Caco-2 (cell line): ENCODE data around the gene FBXO24. TPM values are rescaled to one million over a fixed set of nuclear protein-coding genes. Genes with fewer than 3 reads are reported as not detected.

Source experiments
- BruUV-seq: library from RNA; stranded (reverse); fragments of 400-500 nt; replicated peaks from 2 replicates; lab custom pipeline; 2021; lab: Mats Ljungman, UMichigan
- CTCF ChIA-PET: fragments of 300-600 bp; sonication (Branson Sonifier 250); formaldehyde crosslinking; loops from one replicate; lab custom pipeline; 2022; ENCODE audit warnings: antibody characterized with exemption; lab: Charles Lee
- POLR2A ChIA-PET: fragments of 300-600 bp; sonication (Branson Sonifier 250); formaldehyde crosslinking; loops from one replicate; lab custom pipeline; 2022; ENCODE audit warnings: antibody characterized with exemption; lab: Charles Lee
- DNase-seq, 2 experiments: peaks; one replicate each; pipeline versions ENCODE4 v3.0.0 to v3.0.0-alpha.2; 2020 to 2022
- H3K27me3 ChIP-seq: replicated peaks from 2 replicates; pipeline ENCODE4 v1.6.0; 2011; ENCODE audit warnings: low read length; ENCODE audit not compliant: control insufficient read depth, insufficient read depth
- H3K36me3 ChIP-seq: 2 replicates; pipeline ENCODE4 v1.5.1; 2011; ENCODE audit warnings: low read length; ENCODE audit not compliant: control insufficient read depth, insufficient read depth
- H3K4me1 ChIP-seq: fragments of 250-450 bp; sonication (Bioruptor Pico); 2 replicates; pipeline ENCODE4 v1.5.1; 2020; ENCODE audit warnings: mild to moderate bottlenecking
- H3K4me3 ChIP-seq: 2 replicates; pipeline ENCODE4 v1.5.1; 2011; ENCODE audit warnings: low read depth, mild to moderate bottlenecking, control low read depth, low read length
- H3K9me3 ChIP-seq: fragments of 250-450 bp; sonication (Bioruptor Pico); 2 replicates; pipeline ENCODE4 v1.5.1; 2020; ENCODE audit warnings: mild to moderate bottlenecking, moderate library complexity
- H3K27ac Mint-ChIP-seq: one replicate; pipeline ENCODE4 v1.8.0; 2022; ENCODE audit warnings: mixed read lengths; ENCODE audit not compliant: unreplicated experiment
- H3K27me3 Mint-ChIP-seq: one replicate; pipeline ENCODE4 v1.8.0; 2022; ENCODE audit warnings: mixed read lengths; ENCODE audit not compliant: insufficient read depth, unreplicated experiment
- H3K36me3 Mint-ChIP-seq: one replicate; pipeline ENCODE4 v1.8.0; 2022; ENCODE audit warnings: mild to moderate bottlenecking, mixed read lengths; ENCODE audit not compliant: insufficient read depth, unreplicated experiment
- H3K4me1 Mint-ChIP-seq: one replicate; pipeline ENCODE4 v1.8.0; 2022; ENCODE audit warnings: low read depth, mixed read lengths; ENCODE audit not compliant: unreplicated experiment
- H3K4me3 Mint-ChIP-seq: one replicate; pipeline ENCODE4 v1.8.0; 2022; ENCODE audit warnings: mild to moderate bottlenecking, moderate library complexity, mixed read lengths; ENCODE audit not compliant: unreplicated experiment
- H3K9me3 Mint-ChIP-seq: one replicate; pipeline ENCODE4 v1.8.0; 2022; ENCODE audit warnings: mixed read lengths; ENCODE audit not compliant: unreplicated experiment
- intact Hi-C: fragments of 100-400 bp; cut with micrococcal nuclease; formaldehyde crosslinking; loops from one replicate; pipeline ENCODE4 v1.10.0; 2022; ENCODE audit not compliant: unreplicated experiment
- total RNA-seq: library from RNA; stranded (reverse); gene quantifications from 2 replicates; pipeline ENCODE4 v1.2.3, GENCODE V29; 2022
- TF ChIP-seq, protein P1 (sequence below), 2 experiments: fragments of 200-600 bp in 1 of 2; IDR thresholded peaks; 1 replicate in 1 of 2; 2 replicates in 1 of 2; pipeline versions ENCODE4 v1.5.1 to v1.8.0; 2011 to 2022; ENCODE audit warnings: antibody characterized with exemption in 1 of 2, control low read depth in 1 of 2, inconsistent platforms in 1 of 2, low read depth in 1 of 2, low read length in 1 of 2, mild to moderate bottlenecking in 1 of 2, moderate library complexity in 1 of 2; ENCODE audit not compliant: insufficient read depth in 1 of 2, severe bottlenecking in 1 of 2, unreplicated experiment in 1 of 2

Gene FBXO24
- total RNA-seq, 1 experiment from 2014 or later: 1.5 TPM

DNA sequence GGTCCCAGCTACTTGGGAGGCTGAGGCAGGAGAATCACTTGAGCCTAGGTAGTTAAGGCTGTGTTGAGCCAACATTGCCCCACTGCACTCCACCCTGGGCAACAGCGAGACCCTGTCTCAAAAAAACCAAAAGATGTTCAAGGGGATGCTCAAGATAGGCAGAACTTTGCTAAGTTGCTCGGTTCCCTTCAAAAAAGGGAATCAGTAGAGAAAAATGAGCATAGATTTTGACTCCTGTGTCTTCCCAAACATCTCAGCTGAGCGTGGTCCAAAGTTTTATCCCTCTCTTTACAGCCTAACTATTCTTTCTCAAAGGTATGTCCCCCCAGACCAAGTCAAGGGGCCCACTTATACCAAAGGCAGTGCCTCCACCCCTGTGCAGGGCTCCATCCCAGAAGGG lies 33.1 kb upstream of the FBXO24 start:
- no peaks in the 10 kb centered on the region for H3K27me3 Mint-ChIP-seq
- Histone ChIP-seq H3K4me3 (no peak overlapping the region), H3K27me3 (no peaks in the 10 kb centered on the region), H3K4me1 (peaks cover under 1% of the 10 kb centered on the region; the same call in 1 of the 2 replicates), H3K9me3 (no peaks in the 10 kb centered on the region), H3K36me3 (peaks cover 4% of the 10 kb centered on the region)
- DNase-seq: no peak
- H3K4me3 Mint-ChIP-seq: no peak overlapping the region
- no TSS peak for BruUV-seq
- no peaks in the 10 kb centered on the region for H3K9me3 Mint-ChIP-seq
- ChIA-PET CTCF (no interaction called here), POLR2A (no interaction called here)
- no peak overlapping the region for H3K27ac Mint-ChIP-seq
- H3K36me3 Mint-ChIP-seq: peaks cover 89% of the 10 kb centered on the region
- intact Hi-C loops: no loop called here
- TF ChIP-seq, protein P1, sequence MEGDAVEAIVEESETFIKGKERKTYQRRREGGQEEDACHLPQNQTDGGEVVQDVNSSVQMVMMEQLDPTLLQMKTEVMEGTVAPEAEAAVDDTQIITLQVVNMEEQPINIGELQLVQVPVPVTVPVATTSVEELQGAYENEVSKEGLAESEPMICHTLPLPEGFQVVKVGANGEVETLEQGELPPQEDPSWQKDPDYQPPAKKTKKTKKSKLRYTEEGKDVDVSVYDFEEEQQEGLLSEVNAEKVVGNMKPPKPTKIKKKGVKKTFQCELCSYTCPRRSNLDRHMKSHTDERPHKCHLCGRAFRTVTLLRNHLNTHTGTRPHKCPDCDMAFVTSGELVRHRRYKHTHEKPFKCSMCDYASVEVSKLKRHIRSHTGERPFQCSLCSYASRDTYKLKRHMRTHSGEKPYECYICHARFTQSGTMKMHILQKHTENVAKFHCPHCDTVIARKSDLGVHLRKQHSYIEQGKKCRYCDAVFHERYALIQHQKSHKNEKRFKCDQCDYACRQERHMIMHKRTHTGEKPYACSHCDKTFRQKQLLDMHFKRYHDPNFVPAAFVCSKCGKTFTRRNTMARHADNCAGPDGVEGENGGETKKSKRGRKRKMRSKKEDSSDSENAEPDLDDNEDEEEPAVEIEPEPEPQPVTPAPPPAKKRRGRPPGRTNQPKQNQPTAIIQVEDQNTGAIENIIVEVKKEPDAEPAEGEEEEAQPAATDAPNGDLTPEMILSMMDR (IDR thresholded peaks at IDR 0.05; ENCODE audit: insufficient read depth in 1 of 2, low read depth in 1 of 2, low read length in 1 of 2, severe bottlenecking in 1 of 2, unreplicated experiment in 1 of 2): no peak
- H3K4me1 Mint-ChIP-seq: peaks cover 6% of the 10 kb centered on the region

DNA sequence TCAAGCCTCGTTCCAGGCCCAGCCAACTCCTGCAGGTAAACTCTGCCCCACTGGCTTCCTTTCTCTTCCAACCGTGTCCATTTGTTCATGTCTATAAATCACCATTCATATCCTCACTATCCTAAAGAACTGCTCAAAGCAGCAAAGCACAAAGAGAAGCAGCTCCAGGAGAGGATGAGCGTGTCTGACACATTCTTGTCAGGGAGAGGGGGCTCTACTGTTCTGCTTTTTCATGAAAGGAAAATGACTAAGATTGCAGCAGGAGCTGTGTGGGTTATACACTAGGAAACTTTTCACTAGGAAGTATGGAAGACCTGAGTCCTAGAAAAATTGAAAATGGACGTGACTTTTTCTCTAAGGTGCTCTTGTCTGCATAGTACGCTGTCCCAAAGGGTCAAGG lies 30.4 kb upstream of the FBXO24 start:
- Mint-ChIP-seq H3K36me3 (peaks cover 79% of the 10 kb centered on the region), H3K27ac (no peak overlapping the region), H3K9me3 (no peaks in the 10 kb centered on the region), H3K4me1 (no peaks in the 10 kb centered on the region), H3K4me3 (no peak overlapping the region), H3K27me3 (no peaks in the 10 kb centered on the region)
- peaks cover 4% of the 10 kb centered on the region for H3K36me3 ChIP-seq
- intact Hi-C loops: no loop called here
- DNase-seq: no peak
- H3K4me1 ChIP-seq: peaks cover 7% of the 10 kb centered on the region; the same call in 1 of the 2 replicates
- BruUV-seq: no TSS peak
- CTCF ChIA-PET: interaction anchor here (0.6 to 1.6 kb wide), 2 partner anchors 33 to 86 kb away, joined by 3 to 6 read pairs; no protein-coding TSS in a partner anchor
- H3K4me3 ChIP-seq: no peak overlapping the region
- POLR2A ChIA-PET: interaction anchor here (0.8 kb wide), 1 partner anchor 17 kb away, joined by 4 read pairs; the partner anchor contains the start of gene AGFG2
- TF ChIP-seq, protein P1 (IDR thresholded peaks at IDR 0.05; ENCODE audit: insufficient read depth in 1 of 2, low read depth in 1 of 2, low read length in 1 of 2, severe bottlenecking in 1 of 2, unreplicated experiment in 1 of 2): no peak
- H3K9me3 ChIP-seq: no peaks in the 10 kb centered on the region
- H3K27me3 ChIP-seq: no peaks in the 10 kb centered on the region

DNA sequence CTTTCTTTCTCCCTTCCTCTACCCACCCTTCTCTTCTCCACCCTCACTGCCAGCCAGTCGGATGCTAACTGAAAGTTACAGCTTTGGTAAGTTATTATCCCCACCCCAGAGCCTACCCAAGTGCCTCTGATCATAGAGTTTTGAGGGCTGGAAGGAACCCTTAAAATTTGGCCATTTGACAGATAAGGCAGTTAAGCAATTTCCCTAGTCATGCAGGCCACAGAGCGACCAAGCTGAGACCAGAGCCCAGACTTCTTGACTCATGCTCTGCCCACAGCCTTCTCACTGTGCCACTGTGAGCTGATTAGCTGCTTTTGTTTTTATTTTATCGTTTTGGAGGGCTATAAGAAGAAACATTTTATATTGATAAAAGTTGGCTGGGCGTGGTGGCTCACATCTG lies 29.6 kb upstream of the FBXO24 start:
- no peak overlapping the region for H3K4me3 ChIP-seq

More for the DNA sequence above, 29.6 kb upstream of the FBXO24 start:
- no peaks in the 10 kb centered on the region for H3K9me3 Mint-ChIP-seq
- ChIA-PET POLR2A (no interaction called here), CTCF (no interaction called here)
- H3K9me3 ChIP-seq: no peaks in the 10 kb centered on the region
- intact Hi-C loops: no loop called here
- no TSS peak for BruUV-seq
- H3K4me1 ChIP-seq: peaks cover 7% of the 10 kb centered on the region; the same call in 1 of the 2 replicates
- H3K36me3 ChIP-seq: peaks cover 4% of the 10 kb centered on the region
- H3K36me3 Mint-ChIP-seq: peaks cover 70% of the 10 kb centered on the region
- no peak overlapping the region for H3K27ac Mint-ChIP-seq
- H3K4me1 Mint-ChIP-seq: no peaks in the 10 kb centered on the region
- H3K27me3 ChIP-seq: no peaks in the 10 kb centered on the region
- no peak overlapping the region for H3K4me3 Mint-ChIP-seq
- TF ChIP-seq, protein P1 (IDR thresholded peaks at IDR 0.05; ENCODE audit: insufficient read depth in 1 of 2, low read depth in 1 of 2, low read length in 1 of 2, severe bottlenecking in 1 of 2, unreplicated experiment in 1 of 2): no peak
- H3K27me3 Mint-ChIP-seq: no peaks in the 10 kb centered on the region
- no peak for DNase-seq
